GM21528 (cell line): ENCODE measurements around the gene SFRP2.

Experiments
- ATAC-seq: cut with Tn5 transposase; IDR thresholded peaks from one replicate; pipeline ENCODE4 v1.9.1; 2021; ENCODE audit warnings: mild to moderate bottlenecking, moderate library complexity; ENCODE audit not compliant: unreplicated experiment, low FRiP score

The SFRP2 gene

DNA sequence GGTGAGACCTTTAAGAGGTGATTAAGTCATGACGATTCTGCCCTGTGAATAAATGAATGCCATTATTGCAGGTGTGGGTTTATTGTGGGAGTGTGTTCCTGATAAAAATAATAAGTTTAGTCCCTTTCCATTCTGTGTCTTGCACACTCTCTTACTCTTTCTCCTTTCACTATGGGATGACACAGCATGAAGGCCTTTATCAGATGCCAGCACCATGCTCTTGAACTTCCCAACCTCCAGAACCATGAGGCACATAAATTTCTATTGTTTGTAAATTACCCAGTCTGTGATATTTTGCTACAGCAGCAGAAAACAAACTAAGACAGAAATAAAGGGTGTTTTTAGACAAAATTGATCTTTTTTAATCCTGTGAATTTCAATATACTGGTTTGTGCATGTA lies 10.5 kb downstream of the SFRP2 start:
- no peak for ATAC-seq

DNA sequence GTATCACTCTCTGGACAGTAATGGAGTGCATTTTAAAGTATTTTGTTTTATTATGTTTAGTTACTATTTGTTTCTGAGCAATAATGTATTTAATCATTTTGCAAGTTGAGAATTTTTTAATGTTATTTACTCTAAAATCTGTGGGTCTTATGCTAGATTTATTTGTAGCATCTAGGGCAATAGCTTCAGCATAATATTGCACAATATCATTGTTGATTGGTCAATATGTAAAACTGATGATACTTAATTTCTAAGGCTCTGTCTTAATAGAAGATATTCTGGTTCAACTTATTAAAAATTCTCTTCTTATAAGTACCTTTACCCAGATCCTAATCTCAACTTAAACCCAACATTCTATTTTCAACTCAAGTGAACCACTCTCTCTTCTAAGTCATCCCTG lies 11.5 kb downstream of the SFRP2 start:
- ATAC-seq: no peak

DNA sequence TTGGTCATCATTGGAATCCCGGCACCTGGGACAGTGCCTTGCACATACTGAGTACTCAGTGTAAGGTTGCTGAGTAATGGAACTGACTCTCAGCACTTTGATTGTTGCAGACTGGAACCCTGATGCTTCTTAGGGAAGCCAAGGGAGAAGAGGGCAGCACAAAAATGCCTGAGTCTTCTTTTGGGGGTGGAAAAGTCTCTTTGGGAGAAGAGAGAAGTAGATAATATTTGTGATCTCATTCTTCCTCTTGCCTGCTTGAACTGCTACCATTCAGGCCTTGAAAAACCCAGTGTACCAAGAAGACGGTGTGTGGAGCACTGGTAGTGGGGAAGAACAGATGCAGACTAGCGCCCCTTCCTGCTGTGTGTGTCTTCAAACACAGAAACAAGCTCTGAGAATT lies 12.3 kb downstream of the SFRP2 start:
- no peak for ATAC-seq

DNA sequence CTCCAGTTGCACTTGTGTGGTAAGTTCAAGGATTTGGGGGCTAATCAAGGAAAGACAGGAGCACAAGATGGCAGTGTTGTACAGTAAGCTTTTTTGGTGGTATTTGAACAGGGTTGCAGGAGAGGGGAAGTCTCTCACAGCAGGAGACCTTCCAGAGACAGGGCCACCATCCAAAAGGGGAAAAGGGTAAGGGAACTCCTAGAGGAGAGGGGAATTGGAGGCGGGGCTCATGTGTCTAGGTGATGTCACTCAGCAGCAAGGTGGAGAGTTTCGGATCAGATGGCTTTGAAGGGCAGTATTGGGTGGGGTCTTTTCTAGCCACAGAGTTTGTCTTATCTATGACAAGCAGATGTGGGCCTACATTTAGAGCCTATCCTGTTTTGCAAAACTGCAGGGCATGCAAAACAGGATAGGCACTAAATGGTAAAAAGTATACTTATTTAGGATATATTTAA lies 15.6 kb downstream of the SFRP2 start:
- no peak for ATAC-seq

DNA sequence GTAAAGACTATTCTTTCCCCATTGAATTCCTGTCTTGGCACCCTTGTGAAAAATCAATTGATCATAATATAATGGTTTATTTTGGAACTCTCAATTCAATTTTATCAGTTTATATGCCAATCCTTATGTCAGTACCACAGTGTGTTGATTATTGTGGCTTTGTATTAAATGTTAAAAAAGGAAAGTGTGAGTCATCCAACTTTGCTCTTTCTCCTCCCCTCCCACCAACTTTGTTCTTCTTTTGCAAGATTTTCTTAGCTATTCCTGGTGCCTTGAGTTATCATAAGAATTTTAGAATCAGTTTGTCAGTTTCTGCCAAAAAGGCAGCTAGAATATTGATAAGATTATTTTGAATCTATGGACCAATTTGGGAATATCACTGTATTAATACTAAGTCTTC lies 17.8 kb downstream of the SFRP2 start:
- no peak for ATAC-seq

DNA sequence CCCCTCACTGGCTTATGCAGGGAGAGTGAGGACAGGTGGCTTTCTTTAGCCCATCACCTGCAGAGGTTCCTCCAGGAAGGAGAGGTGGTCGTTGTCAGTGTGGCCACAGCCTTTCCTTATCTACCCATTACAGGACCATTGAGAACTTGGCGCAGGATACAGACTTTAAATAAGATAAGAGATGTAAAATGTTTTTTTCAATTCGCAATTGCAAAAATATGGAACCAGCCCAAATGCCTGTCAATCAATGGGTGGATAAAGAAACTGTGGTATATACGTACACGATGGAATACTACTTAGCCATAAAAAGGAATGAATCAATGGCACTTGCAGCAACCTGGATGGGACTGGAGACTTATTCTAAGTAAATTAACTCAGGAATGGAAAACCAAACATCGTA lies 22.1 kb downstream of the SFRP2 start:
- no peak for ATAC-seq

DNA sequence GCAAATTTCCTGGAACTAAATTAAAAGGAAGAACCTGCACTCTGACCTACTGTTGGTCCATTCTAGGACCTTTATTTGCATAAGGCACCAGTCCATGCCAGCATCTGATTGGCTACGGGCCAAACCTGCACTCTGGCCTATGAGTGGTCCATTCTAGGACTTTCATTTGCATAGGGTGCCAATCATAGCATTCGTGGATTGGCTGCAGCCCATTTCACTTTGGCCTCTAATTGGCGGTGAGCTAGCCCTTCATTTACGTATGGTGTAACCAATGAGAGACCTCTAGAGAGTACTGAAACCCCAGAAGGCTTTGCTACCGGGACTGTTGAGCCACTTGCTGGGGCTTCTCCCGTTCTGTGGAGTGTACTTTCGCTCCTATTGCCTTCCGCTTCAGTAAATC lies 23.0 kb downstream of the SFRP2 start:
- ATAC-seq: no peak

DNA sequence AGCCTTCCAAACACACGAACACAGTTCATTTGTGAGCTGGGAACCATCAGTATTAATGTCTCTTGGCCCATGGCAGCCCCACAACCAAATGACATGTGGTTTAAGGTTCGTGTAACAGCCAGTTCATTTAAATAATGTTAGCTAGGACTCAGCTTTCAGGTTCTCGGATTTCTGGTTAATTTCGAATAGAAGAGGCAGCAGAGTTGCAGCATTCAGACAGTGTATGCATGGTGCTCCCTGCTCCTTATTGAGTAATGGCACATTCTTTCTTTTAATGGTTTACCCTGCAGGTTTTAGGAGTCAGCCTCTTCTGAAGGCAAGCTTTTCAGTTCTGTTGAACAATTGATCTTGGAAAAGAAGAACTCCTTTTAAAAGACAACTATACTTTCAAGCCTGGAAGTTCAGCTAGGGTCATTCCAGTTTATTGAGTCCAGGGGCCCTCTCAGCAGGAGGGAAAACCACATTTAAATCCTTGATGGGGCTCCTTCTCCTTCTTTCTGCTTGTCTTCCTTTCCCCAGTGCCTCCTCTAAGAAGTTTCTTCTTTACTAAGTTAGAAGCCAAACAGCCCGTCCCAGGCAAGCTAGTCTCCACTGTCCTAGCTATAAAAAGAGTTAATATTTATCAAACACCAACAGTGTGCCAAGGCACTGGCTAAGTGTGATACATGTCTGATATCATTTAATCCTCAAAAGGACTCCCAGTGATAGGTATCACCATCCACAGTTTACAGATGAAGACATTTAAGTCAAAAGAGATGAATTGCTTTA lies 24.1 kb downstream of the SFRP2 start:
- ATAC-seq: no peak

DNA sequence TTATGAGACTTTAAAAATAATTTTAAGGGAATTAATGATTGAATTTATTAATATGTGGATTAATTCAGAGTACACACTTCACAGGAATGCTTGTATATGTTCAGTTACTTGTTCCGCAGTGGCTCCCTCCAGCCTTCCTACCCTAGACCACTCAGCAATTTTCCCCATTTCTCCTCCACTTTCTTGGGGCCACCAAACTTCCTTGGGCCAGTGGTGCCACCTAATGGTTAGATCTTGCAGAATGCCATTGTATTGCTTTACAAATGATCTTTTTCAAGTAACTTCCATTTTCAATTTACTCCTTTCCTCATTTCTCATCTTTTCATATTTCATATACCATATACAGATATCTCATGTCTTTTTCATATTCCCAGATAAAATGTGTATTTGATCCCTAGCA lies 25.5 kb downstream of the SFRP2 start:
- ATAC-seq: no peak

DNA sequence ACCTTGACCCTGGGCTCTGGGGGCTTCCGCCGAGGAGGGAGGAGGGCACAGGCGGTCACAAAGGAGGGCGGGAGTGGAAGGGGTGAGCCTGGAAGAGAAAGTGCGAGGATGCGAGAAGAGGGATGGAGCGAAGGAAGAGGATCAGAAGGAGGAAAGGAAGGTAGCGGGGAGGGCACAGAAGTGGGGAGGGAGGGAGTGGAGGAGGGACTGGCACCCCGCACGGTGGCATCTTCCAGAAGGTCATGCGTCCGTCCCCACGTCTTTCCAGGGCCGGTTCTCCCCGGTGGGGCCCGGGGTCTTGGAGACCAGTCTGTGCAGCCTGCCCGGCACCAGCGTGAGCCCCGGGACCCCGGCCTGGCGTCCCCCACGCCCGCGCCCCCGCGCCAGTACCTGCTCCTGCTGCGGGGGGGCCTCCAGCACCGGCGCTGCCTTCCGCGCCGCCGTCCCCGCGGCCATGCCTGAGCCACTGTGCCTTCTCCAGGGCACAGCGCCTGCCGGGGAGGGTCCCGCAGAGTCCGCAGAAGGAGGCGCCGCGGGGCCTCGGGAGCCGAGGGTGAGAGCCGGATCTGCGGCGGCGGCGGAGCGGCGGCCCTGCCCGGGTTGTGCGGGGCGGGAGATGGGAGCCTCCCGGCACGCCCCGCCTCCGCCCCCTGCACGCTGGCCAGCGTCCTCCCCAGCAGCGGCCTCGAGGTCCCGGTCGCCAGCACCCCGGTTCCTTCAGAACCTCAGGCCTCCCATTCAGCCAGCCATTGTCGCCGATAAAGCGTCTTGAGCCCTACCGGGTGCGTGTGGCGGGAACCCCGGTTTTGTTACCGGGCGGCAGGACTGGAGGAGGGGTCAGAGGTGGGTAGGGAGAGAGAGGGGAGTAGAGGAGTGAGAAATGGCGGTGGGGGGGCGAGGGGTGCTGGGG lies 29.2 kb downstream of the SFRP2 start, which contains the start of gene RNF175:
Gene RNF175, minus strand, starts transcription at position 618 of the 910 bp plus-strand sequence. Its CDS starts 162 bp downstream, at position 456.
- no peak for ATAC-seq

DNA sequence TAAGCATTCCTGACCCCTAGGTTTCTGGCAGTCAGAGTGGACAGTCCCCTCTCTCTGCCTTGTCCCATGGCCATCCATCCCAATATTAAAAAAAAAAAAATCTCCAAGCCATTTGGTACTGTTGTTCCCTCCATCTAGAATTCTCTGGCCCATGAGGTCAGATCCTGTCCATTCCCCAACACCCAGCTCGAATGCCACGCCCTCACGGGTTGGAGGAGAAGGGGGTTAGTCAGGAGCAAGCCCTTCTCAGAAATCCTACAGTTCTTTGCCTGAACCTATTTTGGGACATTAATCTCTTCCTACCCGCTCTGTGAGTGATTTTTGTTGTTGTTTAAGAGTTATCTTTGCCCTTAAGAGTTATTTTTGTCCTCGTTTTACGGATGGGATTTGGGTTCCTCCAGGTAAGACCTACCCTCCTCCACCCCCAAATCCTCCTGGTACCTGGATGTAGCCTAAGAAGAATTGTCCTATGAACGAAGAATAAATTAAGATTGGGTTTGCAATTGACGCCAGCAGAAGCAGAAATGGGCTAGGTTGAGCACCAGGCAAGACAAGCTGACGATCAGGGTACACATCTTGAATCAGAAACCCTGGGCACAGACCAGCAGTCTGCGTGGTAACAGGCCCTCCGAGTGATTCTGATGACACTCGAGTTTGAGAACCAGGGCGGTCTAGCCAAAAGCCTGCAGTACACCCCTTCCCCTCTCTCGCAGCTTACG lies 30.0 kb downstream of the SFRP2 start:
- no peak for ATAC-seq

DNA sequence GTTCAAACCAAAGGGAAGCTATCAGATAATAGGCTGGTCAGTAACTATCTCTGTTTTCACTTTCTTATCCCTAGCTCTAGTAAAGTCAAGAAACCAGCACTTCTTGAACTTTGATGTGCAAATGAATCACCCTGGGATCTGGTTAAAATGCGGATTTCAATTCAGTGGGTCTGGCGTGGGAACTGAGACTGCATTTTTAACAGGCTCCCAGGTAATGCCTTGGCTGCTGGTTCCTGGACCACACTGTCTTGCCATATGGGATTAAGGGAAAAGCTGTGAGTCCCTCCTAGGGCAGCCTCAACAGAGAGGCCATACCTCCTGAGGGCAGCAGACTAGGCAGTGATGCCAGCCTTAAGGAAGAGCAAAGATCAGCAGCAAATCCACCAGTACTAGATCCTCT lies 30.7 kb downstream of the SFRP2 start:
- ATAC-seq: no peak

DNA sequence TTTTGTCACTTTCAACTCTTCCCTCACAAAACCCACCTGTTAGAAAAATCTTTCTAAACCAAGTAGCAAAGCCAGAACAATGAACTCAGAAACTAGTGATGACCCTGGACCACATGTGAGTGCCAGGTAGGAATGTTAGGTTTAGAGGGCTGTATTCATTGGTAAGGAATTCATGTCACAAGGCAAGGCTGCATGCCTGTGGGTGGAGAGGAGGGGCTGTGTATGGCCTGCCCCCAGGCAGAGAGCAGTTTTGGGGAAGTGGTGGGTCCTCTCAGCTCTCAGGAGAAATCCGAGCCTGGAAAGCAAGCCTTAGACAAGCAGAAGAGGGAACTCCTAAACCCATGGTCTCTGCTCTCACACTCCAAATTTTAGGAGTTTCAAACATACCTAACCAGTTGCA lies 31.5 kb downstream of the SFRP2 start:
- ATAC-seq: no peak

DNA sequence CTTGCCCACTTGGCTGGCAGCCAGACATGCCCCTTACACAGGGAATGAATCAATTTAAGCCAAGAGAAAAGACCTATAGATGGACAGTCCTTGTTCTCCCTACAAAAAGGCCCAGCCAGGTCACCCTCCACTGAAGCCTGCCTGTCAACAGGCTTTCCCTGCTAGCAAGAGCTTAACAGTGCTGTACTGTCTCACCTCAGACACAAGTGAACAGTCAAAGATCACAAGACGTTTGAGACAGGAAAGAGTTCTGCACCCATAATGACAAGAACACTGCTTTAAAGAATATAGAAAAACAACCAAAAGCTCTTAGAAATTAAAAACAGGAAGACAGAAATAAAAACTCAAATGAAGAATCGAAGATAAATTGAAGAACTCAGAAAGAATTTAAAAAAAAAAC lies 33.7 kb downstream of the SFRP2 start:
- no peak for ATAC-seq

DNA sequence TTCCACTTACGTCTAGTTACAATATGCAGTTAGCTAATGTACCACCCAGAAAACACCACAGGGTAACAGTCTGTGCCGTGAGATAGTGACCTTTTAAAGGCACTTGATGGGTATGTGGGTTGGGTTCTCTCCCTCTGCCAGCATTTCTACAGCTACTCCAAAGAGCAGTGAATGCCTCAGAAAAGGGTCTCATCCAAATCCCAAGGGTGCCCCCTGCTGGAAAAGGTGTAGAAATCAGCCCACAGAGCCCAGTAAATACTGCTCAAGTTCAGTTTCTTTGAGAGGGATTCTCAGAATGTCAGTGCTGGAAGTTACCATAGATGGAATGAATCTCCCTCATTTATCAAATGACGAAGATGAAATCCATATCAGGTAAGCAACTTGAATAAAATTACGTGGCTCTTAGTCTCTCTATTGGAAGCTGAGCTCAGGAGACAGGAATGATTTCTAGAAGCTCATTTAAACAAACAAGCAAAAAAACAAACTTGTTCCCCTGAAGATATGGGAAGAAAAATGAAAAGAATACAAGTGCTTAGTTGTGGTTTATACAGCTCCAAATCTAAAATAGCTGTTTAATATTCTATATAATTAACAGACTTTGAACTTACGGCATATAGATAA lies 38.6 kb downstream of the SFRP2 start:
- no peak for ATAC-seq

DNA sequence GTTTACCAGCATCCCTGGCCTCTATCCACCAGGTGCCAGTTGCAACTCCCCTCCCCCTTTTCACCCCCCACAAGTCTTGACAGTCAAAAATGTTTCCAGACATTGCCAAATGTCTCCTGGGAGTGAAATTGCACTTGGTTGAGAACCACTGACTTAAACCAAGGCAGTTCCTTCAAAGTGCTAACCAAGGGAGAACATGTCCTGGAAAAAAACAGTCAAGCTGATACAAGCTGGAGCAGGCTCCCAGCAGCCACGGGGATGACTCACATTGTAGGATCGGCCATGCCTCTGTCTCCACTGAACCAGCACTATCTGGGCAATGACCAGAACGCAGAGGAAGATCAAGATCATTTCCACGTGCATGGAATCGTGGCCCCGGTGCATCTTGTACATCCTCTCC lies 40.5 kb downstream of the SFRP2 start:
- no peak for ATAC-seq

DNA sequence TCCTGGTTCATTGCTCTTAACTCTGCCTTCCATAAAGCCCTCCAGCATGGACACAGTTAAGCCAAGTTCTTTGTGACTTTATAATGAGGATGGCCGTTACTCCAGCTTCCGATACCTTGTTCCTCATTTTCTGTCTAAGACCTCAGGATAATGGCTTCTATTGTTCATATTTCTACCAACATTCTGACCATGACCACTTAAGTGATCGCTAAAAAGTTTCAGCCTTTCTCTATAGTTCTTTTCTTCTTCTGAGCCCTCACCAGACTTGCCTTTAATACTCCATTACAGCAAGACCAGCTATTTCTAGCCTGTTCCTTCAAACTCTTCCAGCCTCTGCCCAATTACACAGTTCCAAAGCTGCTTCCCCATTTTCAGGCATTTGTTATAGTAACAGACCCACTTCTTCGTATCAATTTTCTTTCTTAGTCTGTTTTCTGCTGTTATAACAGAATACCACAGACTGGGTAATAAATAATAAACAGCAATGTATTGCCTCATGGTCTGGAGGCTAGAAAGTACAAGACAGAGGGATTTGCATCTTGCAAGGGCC lies 41.4 kb downstream of the SFRP2 start:
- ATAC-seq: no peak

DNA sequence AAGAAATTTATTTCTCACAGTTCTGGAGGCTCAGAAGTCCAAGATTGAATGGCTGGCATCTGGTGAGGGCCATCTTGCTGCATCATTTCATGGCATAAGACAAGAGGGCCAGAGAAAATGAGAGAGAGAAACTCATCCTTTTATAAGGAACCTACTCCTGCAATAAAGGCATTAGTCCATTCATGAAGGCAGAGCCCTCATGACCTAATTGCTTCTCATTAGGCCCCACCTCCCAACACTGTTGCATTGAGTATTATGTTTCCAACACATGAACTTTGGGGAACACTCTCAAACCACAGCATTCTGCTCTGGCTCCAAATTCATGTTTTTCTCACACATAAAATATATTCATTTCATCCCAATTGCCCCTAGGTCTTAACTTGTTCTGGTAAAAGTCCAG lies 43.2 kb downstream of the SFRP2 start:
- no peak for ATAC-seq

DNA sequence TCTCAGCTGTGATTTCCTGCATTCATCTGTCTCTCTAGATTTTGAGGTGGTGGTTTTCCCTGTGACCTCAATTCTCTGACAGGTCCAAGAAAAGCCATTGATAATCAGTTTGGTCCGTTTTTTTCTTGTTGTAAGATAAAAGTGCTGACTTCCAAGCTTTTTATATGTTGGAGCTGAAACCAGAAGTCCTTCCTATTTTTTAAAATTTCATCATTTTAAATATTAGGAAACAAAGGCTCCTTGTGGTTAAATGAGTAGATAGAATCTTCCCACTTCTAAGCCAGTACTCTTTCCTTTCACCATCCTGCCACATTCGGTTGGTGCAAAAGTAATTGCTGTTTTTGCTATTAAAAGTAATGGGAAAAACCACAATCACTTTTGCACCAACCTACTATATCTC lies 47.3 kb downstream of the SFRP2 start:
- no peak for ATAC-seq

DNA sequence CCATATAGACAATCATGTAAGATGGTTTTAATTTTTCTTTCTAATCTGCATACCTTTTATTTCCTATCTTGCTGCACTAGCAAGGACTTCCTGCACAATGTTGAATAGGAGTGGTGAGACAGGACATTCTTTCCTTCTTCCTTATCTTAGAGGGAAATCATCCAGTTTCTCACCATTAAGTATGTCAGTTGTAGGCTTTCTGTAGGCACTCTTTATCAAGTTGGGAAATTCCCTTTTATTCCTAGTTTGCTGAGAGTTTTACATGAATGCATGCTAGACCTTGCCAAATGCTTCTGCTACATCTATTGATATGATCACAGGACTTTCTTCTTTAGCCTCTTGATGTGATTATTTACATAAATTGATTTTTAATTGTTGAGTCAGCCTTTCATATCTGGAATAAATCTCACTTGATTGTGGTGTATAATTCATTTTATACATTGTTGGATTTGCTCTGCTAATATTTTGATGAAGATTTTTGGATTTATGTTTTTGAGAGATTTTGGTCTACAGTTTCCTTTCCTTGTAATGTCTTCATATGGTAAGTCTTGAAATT lies 52.9 kb downstream of the SFRP2 start:
- ATAC-seq: no peak
